NT2/D1 (cell line): ENCODE data around the gene IGFBP5.

Experiments used
- SUZ12 ChIP-seq: IDR thresholded peaks from 2 replicates; pipeline ENCODE4 v1.6.1; 2011; ENCODE audit not compliant: insufficient read length, insufficient read depth; ENCODE audit errors: extremely low read depth
- YY1 ChIP-seq: IDR thresholded peaks from 2 replicates; pipeline ENCODE4 v1.6.1; 2011; ENCODE audit not compliant: insufficient read length, insufficient read depth
- ZNF274 ChIP-seq: IDR thresholded peaks from 2 replicates; pipeline ENCODE4 v1.6.1; 2011; ENCODE audit warnings: mild to moderate bottlenecking, low read depth, low read length

GRCh38 chr2:216730871-216731270 lies 35.5 kb upstream of the IGFBP5 start:
- TF ChIP-seq YY1 (no peak), ZNF274 (no peak), SUZ12 (no peak)
